NT2/D1 (cell line): Measurements from ENCODE around the gene KCNQ5.

Experiments used
- DNase-seq: peaks from one replicate; pipeline ENCODE4 v3.0.0-alpha.2; 2011; ENCODE audit warnings: low read depth, low spot score
- H3K27me3 ChIP-seq: 2 replicates; pipeline ENCODE4 v1.6.0; 2011; ENCODE audit warnings: mild to moderate bottlenecking; ENCODE audit not compliant: insufficient read length, insufficient read depth
- H3K36me3 ChIP-seq: 2 replicates; pipeline ENCODE4 v1.6.1; 2011; ENCODE audit warnings: mild to moderate bottlenecking, low read length, mixed read lengths; ENCODE audit not compliant: insufficient read depth, insufficient read length
- H3K4me1 ChIP-seq: 2 replicates; pipeline ENCODE4 v1.5.1; 2011; ENCODE audit not compliant: insufficient read depth, insufficient read length
- H3K4me3 ChIP-seq: 2 replicates; pipeline ENCODE4 v1.5.1; 2011; ENCODE audit warnings: low read depth; ENCODE audit not compliant: insufficient read length
- H3K9ac ChIP-seq: 2 replicates; pipeline ENCODE4 v1.6.0; 2011; ENCODE audit warnings: low read depth; ENCODE audit not compliant: insufficient read length
- H3K9me3 ChIP-seq: 2 replicates; pipeline ENCODE4 v1.5.1; 2011; ENCODE audit warnings: mild to moderate bottlenecking, low read length; ENCODE audit not compliant: insufficient read depth
- SUZ12 ChIP-seq: IDR thresholded peaks from 2 replicates; pipeline ENCODE4 v1.6.1; 2011; ENCODE audit not compliant: insufficient read length, insufficient read depth; ENCODE audit errors: extremely low read depth
- YY1 ChIP-seq: IDR thresholded peaks from 2 replicates; pipeline ENCODE4 v1.6.1; 2011; ENCODE audit not compliant: insufficient read length, insufficient read depth
- ZNF274 ChIP-seq: IDR thresholded peaks from 2 replicates; pipeline ENCODE4 v1.6.1; 2011; ENCODE audit warnings: mild to moderate bottlenecking, low read depth, low read length

Gene KCNQ5

GRCh38 chr6:72783035-72783434, 161.2 kb downstream of the KCNQ5 start:
- TF ChIP-seq YY1: no peak
- TF ChIP-seq SUZ12: no peak
- TF ChIP-seq ZNF274: no peak
- DNase-seq: no peak
- Histone ChIP-seq H3K9ac (no peak overlapping the region), H3K27me3 (no peaks in the 10 kb centered on the region), H3K36me3 (no peaks in the 10 kb centered on the region), H3K9me3 (no peaks in the 10 kb centered on the region), H3K4me1 (no peaks in the 10 kb centered on the region), H3K4me3 (no peak overlapping the region)

DNA sequence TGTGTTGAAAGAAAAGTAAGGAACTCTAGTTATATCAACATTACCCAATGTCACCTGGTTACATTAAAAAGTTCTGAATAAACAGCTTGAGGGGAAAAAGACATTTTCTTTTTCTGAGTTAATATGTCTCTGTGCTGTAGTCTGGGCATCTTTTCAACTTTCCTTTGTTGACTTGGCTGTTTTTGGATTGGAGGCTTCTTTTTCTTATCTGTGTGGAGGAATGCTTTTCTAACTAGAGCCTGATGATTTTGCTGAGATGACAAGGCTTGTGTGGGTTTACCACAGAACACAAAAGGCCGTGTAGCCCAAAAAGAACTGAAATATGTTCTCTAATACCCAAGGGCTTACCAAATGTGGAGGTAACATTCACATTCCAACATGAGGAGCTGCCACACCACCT, 161.8 kb downstream of the KCNQ5 start:
- no peak for TF ChIP-seq YY1
- no peak for TF ChIP-seq ZNF274
- no peak for TF ChIP-seq SUZ12
- no peaks in the 10 kb centered on the region for H3K36me3 ChIP-seq
- H3K4me3 ChIP-seq: no peak overlapping the region
- no peak for DNase-seq
- H3K4me1 ChIP-seq: no peaks in the 10 kb centered on the region
- no peaks in the 10 kb centered on the region for H3K9me3 ChIP-seq
- H3K27me3 ChIP-seq: no peaks in the 10 kb centered on the region
- H3K9ac ChIP-seq: no peak overlapping the region

GRCh38 chr6:72784071-72784470, 162.2 kb downstream of the KCNQ5 start:
- Histone ChIP-seq H3K4me3 (no peak overlapping the region), H3K4me1 (no peaks in the 10 kb centered on the region), H3K9me3 (no peaks in the 10 kb centered on the region), H3K9ac (no peak overlapping the region), H3K27me3 (no peaks in the 10 kb centered on the region), H3K36me3 (no peaks in the 10 kb centered on the region)
- no peak for TF ChIP-seq YY1
- TF ChIP-seq SUZ12: no peak
- no peak for TF ChIP-seq ZNF274
- no peak for DNase-seq

DNA sequence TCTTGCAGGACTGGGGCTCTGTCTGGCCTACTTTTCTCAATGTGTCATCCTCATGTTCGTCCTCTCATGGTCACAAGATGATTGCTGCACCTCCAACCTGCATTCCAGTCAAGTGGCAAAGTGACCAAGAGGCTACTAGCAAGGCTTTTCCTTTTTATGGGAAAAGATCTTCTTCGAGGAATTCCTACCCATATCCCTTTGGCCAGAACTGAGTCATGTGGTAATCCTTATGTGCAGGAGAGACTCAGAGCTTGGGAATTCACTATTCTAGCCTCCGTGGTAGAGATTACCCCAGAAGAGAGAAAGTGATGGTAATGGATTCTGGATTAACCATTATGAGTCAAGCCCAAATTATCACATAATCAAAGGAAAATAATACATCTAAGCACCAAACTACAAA, 162.7 kb downstream of the KCNQ5 start:
- no peaks in the 10 kb centered on the region for H3K27me3 ChIP-seq
- DNase-seq: no peak
- no peak for TF ChIP-seq YY1
- no peak for TF ChIP-seq SUZ12
- TF ChIP-seq ZNF274: no peak

GRCh38 chr6:72787391-72788031, 165.6 kb downstream of the KCNQ5 start:
- Histone ChIP-seq H3K9ac (no peak overlapping the region), H3K4me3 (no peak overlapping the region), H3K9me3 (no peaks in the 10 kb centered on the region), H3K36me3 (no peaks in the 10 kb centered on the region), H3K4me1 (no peaks in the 10 kb centered on the region), H3K27me3 (no peaks in the 10 kb centered on the region)
- DNase-seq: no peak
- TF ChIP-seq SUZ12 (no peak), ZNF274 (no peak), YY1 (no peak)

More for the DNA sequence above, 162.7 kb downstream of the KCNQ5 start:
- no peak overlapping the region for H3K9ac ChIP-seq
- no peaks in the 10 kb centered on the region for H3K36me3 ChIP-seq
- H3K4me1 ChIP-seq: no peaks in the 10 kb centered on the region
- H3K4me3 ChIP-seq: no peak overlapping the region
- no peaks in the 10 kb centered on the region for H3K9me3 ChIP-seq

DNA sequence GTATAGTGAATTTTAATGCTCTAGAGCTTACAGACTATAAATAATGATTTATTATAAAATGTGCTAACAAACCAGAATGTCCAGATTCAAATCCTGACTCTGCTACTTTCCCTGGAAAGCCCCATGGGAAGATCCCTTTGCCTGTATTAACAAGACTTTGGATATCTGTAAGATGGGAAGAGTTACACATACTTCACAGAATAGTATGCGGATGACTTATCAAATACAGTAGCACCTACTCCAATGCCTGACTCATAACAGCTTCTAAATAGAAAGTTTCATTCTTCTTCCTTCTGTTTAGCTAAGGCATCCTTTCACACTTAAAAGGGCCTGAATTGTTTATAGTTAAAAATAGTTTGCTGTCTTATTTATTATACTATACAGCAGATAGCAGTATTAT, 166.3 kb downstream of the KCNQ5 start:
- Histone ChIP-seq H3K4me3 (no peak overlapping the region), H3K9me3 (no peaks in the 10 kb centered on the region), H3K9ac (no peak overlapping the region), H3K36me3 (no peaks in the 10 kb centered on the region), H3K4me1 (no peaks in the 10 kb centered on the region), H3K27me3 (no peaks in the 10 kb centered on the region)
- TF ChIP-seq SUZ12 (no peak), YY1 (no peak), ZNF274 (no peak)
- no peak for DNase-seq

DNA sequence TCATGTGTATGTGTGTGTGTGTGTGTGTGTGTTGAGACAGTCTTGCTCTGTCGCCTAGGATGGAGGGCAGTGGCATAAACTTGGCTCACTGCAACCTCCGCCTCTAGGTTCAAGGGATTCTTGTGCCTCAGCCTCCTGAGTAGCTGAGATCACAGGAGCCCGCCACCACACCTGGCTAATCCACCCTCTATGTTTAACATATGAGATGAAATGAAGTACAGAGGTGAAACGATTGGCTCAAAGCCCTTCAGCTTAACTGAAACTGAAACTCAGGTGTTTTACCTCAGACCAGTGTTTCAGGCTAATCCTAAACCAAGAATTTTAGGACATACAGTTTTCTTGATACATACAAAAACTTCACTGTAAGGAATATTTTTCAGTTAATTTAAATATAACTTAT, 167.3 kb downstream of the KCNQ5 start:
- no peaks in the 10 kb centered on the region for H3K4me1 ChIP-seq
- H3K36me3 ChIP-seq: no peaks in the 10 kb centered on the region
- H3K9ac ChIP-seq: no peak overlapping the region
- no peaks in the 10 kb centered on the region for H3K27me3 ChIP-seq
- H3K4me3 ChIP-seq: no peak overlapping the region
- no peaks in the 10 kb centered on the region for H3K9me3 ChIP-seq
- no peak for TF ChIP-seq YY1
- TF ChIP-seq SUZ12: no peak
- TF ChIP-seq ZNF274: no peak
- DNase-seq: no peak

DNA sequence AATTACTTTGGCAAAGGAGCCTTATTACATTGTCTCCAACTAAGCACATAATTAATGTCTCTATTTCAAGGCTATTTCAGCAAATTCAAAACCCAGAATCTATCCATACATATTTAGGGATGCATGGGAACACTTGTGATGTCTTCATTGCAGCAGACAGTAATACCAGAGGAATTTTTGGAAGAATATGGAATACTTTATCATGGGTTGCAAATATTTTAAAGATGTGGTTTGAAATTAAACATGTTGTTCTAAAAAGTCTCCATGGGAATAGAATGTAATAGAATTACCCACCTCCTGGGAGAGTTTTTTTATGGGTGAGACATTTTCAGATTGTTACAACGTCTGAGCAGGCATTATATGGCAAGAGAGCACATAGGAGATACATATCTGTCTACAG, 170.8 kb downstream of the KCNQ5 start:
- Histone ChIP-seq H3K9me3 (no peaks in the 10 kb centered on the region), H3K4me3 (no peak overlapping the region), H3K36me3 (no peaks in the 10 kb centered on the region), H3K27me3 (no peaks in the 10 kb centered on the region), H3K4me1 (peaks cover 2% of the 10 kb centered on the region), H3K9ac (no peak overlapping the region)
- DNase-seq: no peak
- no peak for TF ChIP-seq YY1
